ENCODE data around the gene KDM4C. TPM values are rescaled to one million over a fixed set of nuclear protein-coding genes. Genes with fewer than 3 reads are reported as not detected.

Gene KDM4C
- total RNA-seq, 2 donors from 2014 or later, result 26.1 to 47.8 TPM

GRCh38 chr9:7153566-7153965 is 395.8 kb downstream of the KDM4C start:
- no peak for TF ChIP-seq CTCF (IDR thresholded peaks at IDR 0.05)
- no peak for ATAC-seq (ENCODE audit: insufficient number of reproducible peaks, low FRiP score, low read depth)
- no peaks in the 10 kb centered on the region for H3K9me3 ChIP-seq

GRCh38 chr9:7154003-7154619 is 396.3 kb downstream of the KDM4C start:
- H3K9me3 ChIP-seq, result no peaks in the 10 kb centered on the region
- TF ChIP-seq CTCF (IDR thresholded peaks at IDR 0.05), result no peak
- ATAC-seq (ENCODE audit: insufficient number of reproducible peaks, low FRiP score, low read depth) (no peak), DNase-seq (ENCODE audit: low spot score) (no peak)
- H3K27ac ChIP-seq, result no peak overlapping the region
- H3K36me3 ChIP-seq, result no peaks in the 10 kb centered on the region
- H3K4me1 ChIP-seq (ENCODE audit: control insufficient read depth in 1 of 2, low read depth in 2 of 2), result peaks cover 0 to 13% of the 10 kb centered on the region in 2 donors
- no peaks in the 10 kb centered on the region for H3K27me3 ChIP-seq (replicated peaks; ENCODE audit: insufficient read depth)
- no peak overlapping the region for H3K4me3 ChIP-seq

More at GRCh38 chr9:7153566-7153965, 395.8 kb downstream of the KDM4C start:
- DNase-seq (ENCODE audit: low spot score), result no peak
- no peaks in the 10 kb centered on the region for H3K27me3 ChIP-seq (replicated peaks; ENCODE audit: insufficient read depth)
- no peak overlapping the region for H3K27ac ChIP-seq
- H3K36me3 ChIP-seq, result no peaks in the 10 kb centered on the region
- peaks cover 0 to 14% of the 10 kb centered on the region in 2 donors for H3K4me1 ChIP-seq (ENCODE audit: control insufficient read depth in 1 of 2, low read depth in 2 of 2)
- no peak overlapping the region for H3K4me3 ChIP-seq

DNA sequence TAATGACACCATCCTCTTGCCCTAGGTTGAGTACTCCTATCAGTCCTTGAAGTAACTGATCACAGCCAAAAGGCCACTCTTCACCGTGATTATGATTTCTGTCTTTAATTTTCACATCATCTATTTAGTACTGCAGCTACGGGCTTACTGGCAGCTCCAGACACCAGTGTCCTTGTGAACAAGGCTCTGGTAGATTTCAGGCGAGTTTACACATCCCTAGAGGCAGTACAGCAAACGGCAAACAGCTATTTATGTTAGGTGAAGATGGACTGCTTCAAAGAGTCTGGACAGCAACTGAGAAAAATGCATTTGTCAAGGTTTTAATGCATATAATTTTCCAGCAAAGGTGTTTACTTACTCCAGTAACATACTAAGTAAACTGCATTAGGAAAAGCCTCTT is 396.9 kb downstream of the KDM4C start:
- no peaks in the 10 kb centered on the region for H3K36me3 ChIP-seq
- H3K27me3 ChIP-seq (replicated peaks; ENCODE audit: insufficient read depth), result no peaks in the 10 kb centered on the region
- peaks cover 0 to 13% of the 10 kb centered on the region in 2 donors for H3K4me1 ChIP-seq (ENCODE audit: control insufficient read depth in 1 of 2, low read depth in 2 of 2)
- H3K4me3 ChIP-seq, result no peak overlapping the region
- TF ChIP-seq CTCF (IDR thresholded peaks at IDR 0.05), result no peak
- H3K27ac ChIP-seq, result no peak overlapping the region
- DNase-seq (ENCODE audit: low spot score) (no peak), ATAC-seq (ENCODE audit: insufficient number of reproducible peaks, low FRiP score, low read depth) (no peak)
- H3K9me3 ChIP-seq, result no peaks in the 10 kb centered on the region

DNA sequence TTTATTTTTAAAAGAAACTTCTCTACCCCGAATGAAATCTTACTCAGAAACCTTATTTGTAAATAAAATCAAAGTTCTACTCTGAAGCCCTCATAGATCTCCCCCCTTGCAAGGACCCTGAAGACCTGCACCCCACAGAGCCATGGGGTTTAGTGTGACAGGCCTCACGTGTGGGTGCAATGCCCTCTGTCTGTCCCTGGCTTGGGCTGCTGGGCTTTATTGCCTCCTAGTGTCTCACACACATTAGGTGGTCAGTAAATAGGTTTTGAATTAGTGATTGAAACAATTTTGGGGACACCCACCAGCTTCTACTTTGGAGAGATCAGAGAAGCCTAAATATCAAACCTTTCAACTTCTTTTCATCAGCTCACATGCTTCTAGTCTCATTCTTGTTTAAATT is 403.7 kb downstream of the KDM4C start:
- no peak for TF ChIP-seq CTCF (IDR thresholded peaks at IDR 0.05)
- H3K27ac ChIP-seq, result no peak overlapping the region
- no peak overlapping the region for H3K4me3 ChIP-seq
- no peaks in the 10 kb centered on the region for H3K27me3 ChIP-seq (replicated peaks; ENCODE audit: insufficient read depth)
- no peaks in the 10 kb centered on the region for H3K9me3 ChIP-seq
- H3K36me3 ChIP-seq, result no peaks in the 10 kb centered on the region
- ATAC-seq (ENCODE audit: insufficient number of reproducible peaks, low FRiP score, low read depth), result no peak
- no peaks in the 10 kb centered on the region for H3K4me1 ChIP-seq (ENCODE audit: control insufficient read depth in 1 of 2, low read depth in 2 of 2)
- DNase-seq (ENCODE audit: low spot score), result no peak

DNA sequence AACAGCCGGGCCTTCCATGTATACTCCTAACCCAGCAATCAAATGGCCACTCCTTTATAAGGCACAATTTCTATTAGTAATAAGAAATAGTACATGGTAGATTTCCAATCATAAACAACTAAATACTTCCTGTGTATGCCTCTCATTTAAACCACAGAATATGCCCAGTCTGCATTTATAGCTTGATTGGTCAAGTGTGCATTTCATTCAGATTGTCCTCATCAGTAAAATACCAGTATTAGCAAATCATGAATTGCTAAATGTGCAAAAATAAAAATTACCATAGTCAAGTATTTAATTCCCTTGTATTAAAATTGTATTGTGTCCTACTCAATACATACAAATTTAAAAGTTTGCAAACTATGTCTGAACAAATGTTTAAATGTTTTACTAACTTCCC is 406.2 kb downstream of the KDM4C start:
- Histone ChIP-seq H3K4me3 (no peak overlapping the region), H3K9me3 (no peaks in the 10 kb centered on the region), H3K27ac (no peak overlapping the region), H3K4me1 (ENCODE audit: control insufficient read depth in 1 of 2, low read depth in 2 of 2) (no peaks in the 10 kb centered on the region), H3K36me3 (peaks cover 6% of the 10 kb centered on the region), H3K27me3 (replicated peaks; ENCODE audit: insufficient read depth) (no peaks in the 10 kb centered on the region)
- ATAC-seq (ENCODE audit: insufficient number of reproducible peaks, low FRiP score, low read depth) (no peak), DNase-seq (ENCODE audit: low spot score) (no peak)
- no peak for TF ChIP-seq CTCF (IDR thresholded peaks at IDR 0.05)

Data from thoracic aorta (tissue), 2 donors.